ENCODE results near the gene SLC1A1. TPM values are rescaled to one million over a fixed set of nuclear protein-coding genes. Genes with fewer than 3 reads are reported as not detected.

SLC1A1 gene
- total RNA-seq, 4 donors from 2014 or later: 48.4 to 56.7 (median 49.7) TPM

Other genes starting within 250 kb of the SLC1A1 start
- 100 to 1,000 TPM in 3 of 4 donors, 10 to 100 TPM in 1; 90.7 to 208 (median 127) TPM for gene GLIS3, start 190.4 kb upstream of the SLC1A1 start, total RNA-seq
- gene PLPP6, start 171.8 kb downstream of the SLC1A1 start, total RNA-seq: 10 to 100 TPM in 3 of 4 donors, 1 to 10 TPM in 1; 7.5 to 12.4 (median 11.2) TPM
- 10 to 100 TPM; 14.3 to 21.0 (median 16.9) TPM for gene SPATA6L, start 176.0 kb downstream of the SLC1A1 start, total RNA-seq
- gene CDC37L1, start 189.1 kb downstream of the SLC1A1 start, total RNA-seq: 10 to 100 TPM; 33.8 to 44.6 (median 37.3) TPM